GM12878 (cell line): ENCODE results near the gene HEATR9. TPM values are rescaled to one million over a fixed set of nuclear protein-coding genes. Genes with fewer than 3 reads are reported as not detected.

ENCODE experiments used
- ATAC-seq: fragments of 200-7000 bp; cut with Tn5 transposase; 3 replicates; pipeline ENCODE4 v1.9.1; 2020; ENCODE audit warnings: mild to moderate bottlenecking, moderate library complexity
- BruUV-seq: library from RNA; stranded (reverse); fragments of 400-500 nt; replicated peaks from 2 replicates; lab custom pipeline; 2021; lab: Mats Ljungman, UMichigan
- CTCF ChIA-PET: fragments of 300-600 bp; sonication (Branson Sonifier 250); formaldehyde crosslinking; extraction: SDS; loops from one replicate; lab custom pipeline; 2021; ENCODE audit warnings: inconsistent platforms; lab: Yijun Ruan, JAX
- POLR2A ChIA-PET: fragments of 350-600 bp; formaldehyde crosslinking; extraction: SDS; loops from one replicate; lab custom pipeline; 2021; ENCODE audit warnings: inconsistent platforms; lab: Charles Lee
- RAD21 ChIA-PET: fragments of 300-600 bp; sonication (Branson Sonifier 250); formaldehyde crosslinking; loops from one replicate; lab custom pipeline; 2023; ENCODE audit warnings: antibody characterized with exemption; ENCODE audit not compliant: unreplicated experiment; lab: Charles Lee
- SMC1A ChIA-PET: fragments of 300-600 bp; sonication (Branson Sonifier 250); formaldehyde crosslinking; loops from one replicate; lab custom pipeline; 2023; ENCODE audit not compliant: unreplicated experiment, uncharacterized antibody; lab: Charles Lee
- DNase-seq: peaks from one replicate; pipeline ENCODE4 v3.0.0-alpha.2; 2011; ENCODE audit warnings: low read depth, low spot score
- FAIRE-seq: peaks from 3 replicates; lab custom pipeline; 2011; peaks lifted over from hg19 to GRCh38; lab: Jason Lieb, UNC
- H2AFZ ChIP-seq: 2 replicates; pipeline ENCODE4 v1.6.0; 2011; ENCODE audit warnings: low read depth, low read length, control low read depth; ENCODE audit not compliant: control insufficient read depth
- H3K27ac ChIP-seq: 2 replicates; pipeline ENCODE4 v1.5.1; 2011; ENCODE audit warnings: control low read depth; ENCODE audit not compliant: control insufficient read depth, insufficient read depth
- H3K27me3 ChIP-seq, 2 experiments: replicated peaks in 1 of 2; 2 replicates each; pipeline versions ENCODE4 v1.6.0 to v1.6.1; 2011; ENCODE audit warnings: low read length in 1 of 2; ENCODE audit not compliant: control insufficient read depth in 2 of 2, insufficient read depth in 2 of 2
- H3K36me3 ChIP-seq, 2 experiments: 2 replicates each; pipeline ENCODE4 v1.5.1; 2011; ENCODE audit warnings: low read length in 1 of 2; ENCODE audit not compliant: control insufficient read depth in 2 of 2, insufficient read depth in 2 of 2
- H3K4me1 ChIP-seq: 2 replicates; pipeline ENCODE4 v1.6.1; 2011; ENCODE audit warnings: mild to moderate bottlenecking, low read length, moderate library complexity, mixed read lengths; ENCODE audit not compliant: control insufficient read depth, insufficient read depth
- H3K4me2 ChIP-seq: 2 replicates; pipeline ENCODE4 v1.6.0; 2011; ENCODE audit warnings: control low read depth; ENCODE audit not compliant: control insufficient read depth, insufficient read depth
- H3K4me3 ChIP-seq: fragments of 200-600 bp; sonication (generic); 2 replicates; pipeline ENCODE4 v1.5.1; 2016
- H3K79me2 ChIP-seq: 2 replicates; pipeline ENCODE4 v1.6.0; 2011; ENCODE audit warnings: low read length; ENCODE audit not compliant: control insufficient read depth, insufficient read depth
- H3K9ac ChIP-seq: 2 replicates; pipeline ENCODE4 v1.8.0; 2011; ENCODE audit warnings: low read length, control low read depth, mixed read lengths; ENCODE audit not compliant: control insufficient read depth, insufficient read depth
- H3K9me3 ChIP-seq: replicated peaks from 3 replicates; pipeline ENCODE4 v1.5.1; 2011; ENCODE audit warnings: mild to moderate bottlenecking, low read length; ENCODE audit not compliant: control insufficient read depth, insufficient read depth
- H4K20me1 ChIP-seq: 2 replicates; pipeline ENCODE4 v1.6.0; 2011; ENCODE audit not compliant: control insufficient read depth, insufficient read depth
- ATF3 ChIP-seq: IDR thresholded peaks from 2 replicates; pipeline ENCODE4 v1.6.1; 2011; ENCODE audit warnings: low read depth, mild to moderate bottlenecking, low read length, moderate library complexity, borderline replicate concordance; ENCODE audit errors: extremely low read depth
- BACH1 ChIP-seq: fragments of 450-650 bp; IDR thresholded peaks from 2 replicates; pipeline ENCODE4 v1.6.1; 2017; ENCODE audit warnings: mild to moderate bottlenecking, borderline replicate concordance
- BCL3 ChIP-seq: IDR thresholded peaks from 2 replicates; pipeline ENCODE4 v1.6.1; 2011; ENCODE audit warnings: borderline replicate concordance, low read depth, mild to moderate bottlenecking, moderate library complexity, low read length; ENCODE audit not compliant: insufficient read depth, poor library complexity, severe bottlenecking
- FOXK2 ChIP-seq: fragments of 450-650 bp; IDR thresholded peaks from 2 replicates; pipeline ENCODE4 v1.6.1; 2017; ENCODE audit warnings: mild to moderate bottlenecking, moderate library complexity
- MEF2A ChIP-seq: IDR thresholded peaks from 2 replicates; pipeline ENCODE4 v1.6.1; 2011; ENCODE audit warnings: low read depth, mild to moderate bottlenecking, low read length, moderate library complexity; ENCODE audit not compliant: insufficient read depth
- SKIL ChIP-seq: fragments of 450-650 bp; IDR thresholded peaks from 2 replicates; pipeline ENCODE4 v1.6.1; 2017; ENCODE audit warnings: mild to moderate bottlenecking, low read depth, inconsistent platforms; ENCODE audit not compliant: poor library complexity, severe bottlenecking
- STAT3 ChIP-seq: IDR thresholded peaks from 2 replicates; pipeline ENCODE4 v1.6.1; 2011; ENCODE audit warnings: low read depth, low read length, improper control_type of control experiment
- TAF1 ChIP-seq: IDR thresholded peaks from 2 replicates; pipeline ENCODE4 v1.6.1; 2011; ENCODE audit warnings: mild to moderate bottlenecking, low read depth, low read length, borderline replicate concordance
- ZNF217 ChIP-seq: fragments of 450-650 bp; IDR thresholded peaks from 2 replicates; pipeline ENCODE4 v1.6.1; 2017; ENCODE audit warnings: antibody characterized with exemption, mild to moderate bottlenecking
- WGBS: methylation state at CpG from one replicate; pipeline ENCODE4 v1.1.6; 2016; ENCODE audit warnings: low lambda C conversion rate; ENCODE audit not compliant: insufficient replicate concordance, insufficient coverage; ENCODE audit errors: missing lambda C conversion rate; 5-methylcytosine and 5-hydroxymethylcytosine counted together
- in situ Hi-C: fragments of 300-500 bp; cut with MboI; formaldehyde crosslinking; loops from 9 replicates; pipeline ENCODE4 v1.14.3; 2018; ENCODE audit warnings: mixed read lengths
- intact Hi-C: fragments of 100-400 bp; cut with micrococcal nuclease; formaldehyde crosslinking; loops from one replicate; pipeline ENCODE4 v1.14.2; 2022; ENCODE audit not compliant: unreplicated experiment
- polyA plus RNA-seq, 11 experiments: library from polyadenylated mRNA; depleted of rRNA in 4 of 11; unstranded in 6 of 11; stranded (reverse) in 5 of 11; fragments of >200 nt; fragmentation: Nextera tagmentation in 4 of 11; fragmentation: Illumina TruSeq in 1 of 11; extraction: Ambion mirVana in 4 of 11; extraction: Trizol in 1 of 11; gene quantifications; 1 replicate in 1 of 11; 2 replicates in 10 of 11; pipeline versions ENCODE4 v1.2.1 to v1.2.3, GENCODE V29; 2011 to 2016; ENCODE audit warnings: inconsistent platforms in 2 of 11, missing spikeins in 2 of 11, low read depth in 1 of 11
- total RNA-seq, 4 experiments: library from RNA; depleted of rRNA in 3 of 4; stranded (reverse); fragments of >200 nt in 3 of 4; fragmentation: Illumina TruSeq in 1 of 4; extraction: Trizol in 1 of 4; gene quantifications; 2 replicates each; pipeline versions ENCODE4 v1.2.1 to v1.2.3, GENCODE V29; 2013 to 2021
- TF ChIP-seq, protein P1 (sequence below): IDR thresholded peaks from 2 replicates; pipeline ENCODE4 v1.6.1; 2012; ENCODE audit warnings: low read depth, low read length, improper control_type of control experiment

HEATR9 gene
- total and polyA plus RNA-seq, 10 of the 15 experiments (the other 5 are each of a cell fraction or from before 2014, with no cell fraction given), result 0.04 to 0.43 (median 0.13) TPM; not detected in 2

DNA sequence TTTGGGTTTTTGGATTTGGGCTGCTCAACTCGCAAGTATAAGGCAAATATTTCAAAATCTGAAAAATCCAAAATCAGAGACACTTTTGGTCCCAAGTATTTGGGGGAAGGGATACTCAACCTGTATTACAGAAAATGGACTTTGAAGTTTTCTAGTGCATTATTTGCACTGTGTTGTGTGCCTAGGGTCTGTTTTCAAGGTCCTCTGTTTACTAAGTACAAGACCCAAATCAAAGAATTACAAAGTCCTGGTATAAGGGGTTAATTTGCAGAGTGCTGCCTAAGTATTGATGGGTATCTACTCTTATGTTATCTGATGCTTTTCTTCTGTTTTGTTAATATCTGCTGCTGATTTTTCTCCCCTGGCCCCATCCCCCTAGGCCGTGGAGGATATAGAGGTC, 25.0 kb downstream of the HEATR9 start:
- H3K9ac ChIP-seq, result no peak overlapping the region
- intact Hi-C loops, result no loop called here
- TF ChIP-seq ATF3 (no peak), TAF1 (no peak), BACH1 (no peak), FOXK2 (no peak), BCL3 (no peak), MEF2A (no peak), ZNF217 (no peak), STAT3 (no peak), SKIL (no peak)
- TF ChIP-seq, protein P1, sequence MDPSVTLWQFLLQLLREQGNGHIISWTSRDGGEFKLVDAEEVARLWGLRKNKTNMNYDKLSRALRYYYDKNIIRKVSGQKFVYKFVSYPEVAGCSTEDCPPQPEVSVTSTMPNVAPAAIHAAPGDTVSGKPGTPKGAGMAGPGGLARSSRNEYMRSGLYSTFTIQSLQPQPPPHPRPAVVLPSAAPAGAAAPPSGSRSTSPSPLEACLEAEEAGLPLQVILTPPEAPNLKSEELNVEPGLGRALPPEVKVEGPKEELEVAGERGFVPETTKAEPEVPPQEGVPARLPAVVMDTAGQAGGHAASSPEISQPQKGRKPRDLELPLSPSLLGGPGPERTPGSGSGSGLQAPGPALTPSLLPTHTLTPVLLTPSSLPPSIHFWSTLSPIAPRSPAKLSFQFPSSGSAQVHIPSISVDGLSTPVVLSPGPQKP, result no peak
- TF ChIP-seq, all 136 proteins: peak for 0
- 97% methylated on average over 2 of the region's 2 CpGs for WGBS
- Histone ChIP-seq H3K4me1 (no peaks in the 10 kb centered on the region), H3K36me3 (peaks cover 11 to 44% of the 10 kb centered on the region in 2 experiments), H3K27ac (no peak overlapping the region), H3K4me2 (no peak overlapping the region), H2AFZ (no peak overlapping the region), H3K9me3 (no peaks in the 10 kb centered on the region), H4K20me1 (no peaks in the 10 kb centered on the region), H3K27me3 (no peaks in the 10 kb centered on the region), H3K79me2 (no peaks in the 10 kb centered on the region), H3K4me3 (no peak overlapping the region)
- ChIA-PET RAD21 (no interaction called here), POLR2A (no interaction called here), CTCF (no interaction called here), SMC1A (no interaction called here)
- in situ Hi-C loops, result no loop called here
- DNase-seq, result no peak
- no TSS peak for BruUV-seq
- no peak for FAIRE-seq
- no peak for ATAC-seq
